GDM1 (cell line): ENCODE results near the gene CLPTM1L.
"Not testable (repeated sequence)": the region's sequence is repeated elsewhere in the genome, so short reads cannot be mapped to it uniquely, and the experiment has no call there.

Experiments used
- DNase-seq: peaks from one replicate; lab custom pipeline; 2025; lab: John Stamatoyannopoulos, UW

CLPTM1L gene

GRCh38 chr5:1339818-1340210 lies 5.1 kb downstream of the CLPTM1L start:
- not testable (repeated sequence) for DNase-seq

GRCh38 chr5:1339139-1339817 lies 5.6 kb downstream of the CLPTM1L start:
- DNase-seq = not testable (repeated sequence)

- DNase-seq = no peak
Observed at GRCh38 chr5:1338506-1339070, 6.3 kb downstream of the CLPTM1L start.

GRCh38 chr5:1338196-1338490 lies 6.8 kb downstream of the CLPTM1L start:
- no peak for DNase-seq

- DNase-seq = no peak
Observed at GRCh38 chr5:1337489-1338195, 7.3 kb downstream of the CLPTM1L start.

GRCh38 chr5:1336749-1337488 lies 8.0 kb downstream of the CLPTM1L start:
- DNase-seq = no peak

GRCh38 chr5:1336106-1336561 lies 8.8 kb downstream of the CLPTM1L start:
- DNase-seq = no peak

GRCh38 chr5:1335540-1336095 lies 9.3 kb downstream of the CLPTM1L start:
- no peak for DNase-seq

GRCh38 chr5:1334831-1335539 lies 9.9 kb downstream of the CLPTM1L start:
- DNase-seq = no peak

- DNase-seq = no peak
Observed at GRCh38 chr5:1333986-1334385, 10.9 kb downstream of the CLPTM1L start.

- not testable (repeated sequence) for DNase-seq
Observed at GRCh38 chr5:1333286-1333685, 11.6 kb downstream of the CLPTM1L start.

GRCh38 chr5:1332461-1333001 lies 12.4 kb downstream of the CLPTM1L start:
- DNase-seq = no peak

GRCh38 chr5:1331861-1332405 lies 13.0 kb downstream of the CLPTM1L start:
- DNase-seq = no peak

- DNase-seq = no peak
Observed at GRCh38 chr5:1330847-1331831, 13.8 kb downstream of the CLPTM1L start.

- no peak for DNase-seq
Observed at GRCh38 chr5:1330146-1330846, 14.6 kb downstream of the CLPTM1L start.

- DNase-seq = no peak
Observed at GRCh38 chr5:1329111-1329579, 15.8 kb downstream of the CLPTM1L start.

- DNase-seq = not testable (repeated sequence)
Observed at GRCh38 chr5:1328237-1329110, 16.4 kb downstream of the CLPTM1L start.
